NT2/D1 (cell line): ENCODE results near the gene MTMR3.
"Not testable (repeated sequence)": the region's sequence is repeated elsewhere in the genome, so short reads cannot be mapped to it uniquely, and the experiment has no call there.

ENCODE experiments used
- DNase-seq: peaks from one replicate; pipeline ENCODE4 v3.0.0-alpha.2; 2011; ENCODE audit warnings: low read depth, low spot score
- H3K27me3 ChIP-seq: 2 replicates; pipeline ENCODE4 v1.6.0; 2011; ENCODE audit warnings: mild to moderate bottlenecking; ENCODE audit not compliant: insufficient read length, insufficient read depth
- H3K36me3 ChIP-seq: 2 replicates; pipeline ENCODE4 v1.6.1; 2011; ENCODE audit warnings: mild to moderate bottlenecking, low read length, mixed read lengths; ENCODE audit not compliant: insufficient read depth, insufficient read length
- H3K4me1 ChIP-seq: 2 replicates; pipeline ENCODE4 v1.5.1; 2011; ENCODE audit not compliant: insufficient read depth, insufficient read length
- H3K4me3 ChIP-seq: 2 replicates; pipeline ENCODE4 v1.5.1; 2011; ENCODE audit warnings: low read depth; ENCODE audit not compliant: insufficient read length
- H3K9ac ChIP-seq: 2 replicates; pipeline ENCODE4 v1.6.0; 2011; ENCODE audit warnings: low read depth; ENCODE audit not compliant: insufficient read length
- H3K9me3 ChIP-seq: 2 replicates; pipeline ENCODE4 v1.5.1; 2011; ENCODE audit warnings: mild to moderate bottlenecking, low read length; ENCODE audit not compliant: insufficient read depth
- SUZ12 ChIP-seq: IDR thresholded peaks from 2 replicates; pipeline ENCODE4 v1.6.1; 2011; ENCODE audit not compliant: insufficient read length, insufficient read depth; ENCODE audit errors: extremely low read depth
- YY1 ChIP-seq: IDR thresholded peaks from 2 replicates; pipeline ENCODE4 v1.6.1; 2011; ENCODE audit not compliant: insufficient read length, insufficient read depth
- ZNF274 ChIP-seq: IDR thresholded peaks from 2 replicates; pipeline ENCODE4 v1.6.1; 2011; ENCODE audit warnings: mild to moderate bottlenecking, low read depth, low read length

Gene MTMR3

GRCh38 chr22:30056015-30056414 lies 173.0 kb downstream of the MTMR3 start:
- Histone ChIP-seq H3K4me3 (no peak overlapping the region), H3K27me3 (no peaks in the 10 kb centered on the region), H3K36me3 (no peaks in the 10 kb centered on the region), H3K9me3 (peaks cover 10% of the 10 kb centered on the region), H3K4me1 (no peaks in the 10 kb centered on the region), H3K9ac (no peak overlapping the region)
- DNase-seq, result no peak
- TF ChIP-seq SUZ12 (no peak), YY1 (no peak), ZNF274 (no peak)

GRCh38 chr22:30057375-30057774 lies 174.4 kb downstream of the MTMR3 start:
- no peak overlapping the region for H3K9ac ChIP-seq
- H3K9me3 ChIP-seq, result peaks cover 10% of the 10 kb centered on the region
- no peaks in the 10 kb centered on the region for H3K36me3 ChIP-seq
- H3K4me3 ChIP-seq, result no peak overlapping the region
- TF ChIP-seq YY1 (no peak), SUZ12 (no peak), ZNF274 (no peak)
- DNase-seq, result no peak
- H3K27me3 ChIP-seq, result no peaks in the 10 kb centered on the region
- H3K4me1 ChIP-seq, result no peaks in the 10 kb centered on the region

GRCh38 chr22:30059346-30060020 lies 176.5 kb downstream of the MTMR3 start:
- not testable (repeated sequence) for H3K27me3 ChIP-seq, H3K4me3 ChIP-seq, H3K4me1 ChIP-seq, H3K36me3 ChIP-seq, DNase-seq, H3K9ac ChIP-seq
- peaks cover 13% of the 10 kb centered on the region for H3K9me3 ChIP-seq

GRCh38 chr22:30061094-30061493 lies 178.1 kb downstream of the MTMR3 start:
- H3K36me3 ChIP-seq, H3K27me3 ChIP-seq, H3K4me3 ChIP-seq, H3K9ac ChIP-seq, H3K4me1 ChIP-seq, DNase-seq: not testable (repeated sequence)
- peaks cover 25% of the 10 kb centered on the region for H3K9me3 ChIP-seq

- TF ChIP-seq SUZ12, result no peak
- no peak for TF ChIP-seq ZNF274
- TF ChIP-seq YY1, result no peak
- H3K9me3 ChIP-seq, result peaks cover 25% of the 10 kb centered on the region
- H3K9ac ChIP-seq, result no peak overlapping the region
- H3K4me1 ChIP-seq, result no peaks in the 10 kb centered on the region
- H3K36me3 ChIP-seq, result no peaks in the 10 kb centered on the region
- no peaks in the 10 kb centered on the region for H3K27me3 ChIP-seq
- DNase-seq, result no peak
- H3K4me3 ChIP-seq, result no peak overlapping the region
Measured at GRCh38 chr22:30062259-30062658, 179.3 kb downstream of the MTMR3 start.

- no peaks in the 10 kb centered on the region for H3K4me1 ChIP-seq
- H3K36me3 ChIP-seq, result no peaks in the 10 kb centered on the region
- TF ChIP-seq ZNF274, result no peak
- TF ChIP-seq SUZ12, result no peak
- no peak for TF ChIP-seq YY1
- no peak for DNase-seq
- peaks cover 25% of the 10 kb centered on the region for H3K9me3 ChIP-seq
- H3K9ac ChIP-seq, result no peak overlapping the region
- no peaks in the 10 kb centered on the region for H3K27me3 ChIP-seq
- H3K4me3 ChIP-seq, result no peak overlapping the region
Measured at GRCh38 chr22:30062950-30063349, 180.0 kb downstream of the MTMR3 start.

- Histone ChIP-seq H3K36me3 (no peaks in the 10 kb centered on the region), H3K4me3 (no peak overlapping the region), H3K9me3 (peaks cover 18% of the 10 kb centered on the region), H3K27me3 (no peaks in the 10 kb centered on the region), H3K9ac (no peak overlapping the region), H3K4me1 (no peaks in the 10 kb centered on the region)
- no peak for DNase-seq
- TF ChIP-seq ZNF274, result no peak
- no peak for TF ChIP-seq SUZ12
- no peak for TF ChIP-seq YY1
Measured at GRCh38 chr22:30064172-30064571, 181.2 kb downstream of the MTMR3 start.

- TF ChIP-seq SUZ12, result no peak
- TF ChIP-seq YY1, result no peak
- no peak for TF ChIP-seq ZNF274
- Histone ChIP-seq H3K9me3 (no peaks in the 10 kb centered on the region), H3K27me3 (no peaks in the 10 kb centered on the region), H3K4me3 (no peak overlapping the region), H3K9ac (no peak overlapping the region), H3K4me1 (peaks cover under 1% of the 10 kb centered on the region), H3K36me3 (no peaks in the 10 kb centered on the region)
- no peak for DNase-seq
Measured at GRCh38 chr22:30073743-30074142, 190.8 kb downstream of the MTMR3 start.
